HG03457 (cell line): ENCODE results near the gene SFI1.

Source experiments
- ATAC-seq: cut with Tn5 transposase; IDR thresholded peaks from one replicate; pipeline ENCODE4 v1.9.1; 2021; ENCODE audit warnings: moderate number of reproducible peaks; ENCODE audit not compliant: unreplicated experiment

Gene SFI1

DNA sequence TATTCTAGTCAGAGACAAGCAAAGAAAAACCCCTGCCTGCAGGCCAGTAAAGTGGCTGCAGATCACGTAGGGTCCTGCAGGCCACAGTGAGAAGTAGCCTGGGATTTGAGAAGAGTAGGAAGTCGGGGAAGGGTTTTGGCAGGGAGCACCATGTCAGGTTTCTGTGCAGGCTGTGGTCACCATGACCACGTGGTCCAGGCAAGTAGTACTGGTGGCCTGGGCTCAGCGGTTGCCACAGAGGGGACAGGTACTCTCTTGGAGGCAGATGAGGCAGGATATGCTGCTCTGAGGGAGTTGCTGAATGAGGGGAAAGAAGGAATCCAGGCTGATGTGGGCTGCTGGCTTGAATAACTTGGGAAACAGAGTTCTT lies 119.1 kb downstream of the SFI1 start:
- no peak for ATAC-seq

DNA sequence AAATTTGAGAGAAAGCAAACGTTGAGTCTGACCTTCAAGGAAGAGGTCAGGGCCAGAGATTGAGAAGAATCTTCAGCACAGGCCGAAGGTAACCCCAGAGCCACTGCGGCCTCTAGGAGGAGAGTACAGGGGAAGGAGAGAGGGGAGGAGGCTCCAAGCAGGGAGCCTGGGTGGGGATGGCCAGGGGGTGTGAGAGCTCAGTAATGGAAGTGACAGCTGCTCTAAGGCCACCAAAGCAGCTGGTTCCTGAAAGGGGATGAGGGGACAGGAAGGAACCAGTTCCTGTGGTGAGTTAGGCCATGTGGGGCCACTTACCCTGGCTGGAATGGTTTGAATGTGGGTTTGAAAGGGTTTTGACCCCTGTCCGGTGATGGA lies 119.6 kb downstream of the SFI1 start:
- ATAC-seq = no peak

DNA sequence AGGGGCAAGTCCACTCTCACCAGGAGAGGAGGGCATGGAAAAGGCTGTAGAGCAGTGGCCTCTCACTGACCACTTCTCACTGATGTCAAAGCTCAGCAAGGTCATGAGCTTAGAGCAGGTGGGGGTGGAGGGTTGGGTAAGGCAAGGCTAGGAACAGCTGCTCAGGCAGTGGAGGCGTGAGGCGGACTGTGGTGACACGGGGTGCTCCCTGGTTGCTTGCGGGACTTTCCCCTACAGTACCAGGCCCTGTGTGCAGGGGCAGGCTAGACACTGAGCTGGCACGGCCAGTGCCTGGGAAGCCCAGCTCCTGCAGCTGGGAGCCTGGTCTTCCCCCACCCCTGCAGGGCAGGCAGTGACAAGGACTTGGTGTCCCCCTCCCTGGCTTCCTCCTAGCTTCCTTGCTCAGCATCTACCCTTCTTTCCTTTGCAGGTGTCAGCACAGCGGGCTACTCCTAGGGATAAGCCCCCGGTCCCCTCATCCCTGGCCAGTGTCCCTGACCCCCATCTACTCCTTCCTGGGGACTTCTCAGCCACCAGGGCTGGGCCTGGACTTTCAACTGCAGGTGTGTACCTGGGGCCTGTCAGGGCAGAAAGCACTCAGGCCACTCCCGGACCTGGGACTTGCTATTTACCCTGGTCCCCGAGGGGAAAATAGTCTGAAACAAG lies 120.1 kb downstream of the SFI1 start:
- ATAC-seq = no peak

DNA sequence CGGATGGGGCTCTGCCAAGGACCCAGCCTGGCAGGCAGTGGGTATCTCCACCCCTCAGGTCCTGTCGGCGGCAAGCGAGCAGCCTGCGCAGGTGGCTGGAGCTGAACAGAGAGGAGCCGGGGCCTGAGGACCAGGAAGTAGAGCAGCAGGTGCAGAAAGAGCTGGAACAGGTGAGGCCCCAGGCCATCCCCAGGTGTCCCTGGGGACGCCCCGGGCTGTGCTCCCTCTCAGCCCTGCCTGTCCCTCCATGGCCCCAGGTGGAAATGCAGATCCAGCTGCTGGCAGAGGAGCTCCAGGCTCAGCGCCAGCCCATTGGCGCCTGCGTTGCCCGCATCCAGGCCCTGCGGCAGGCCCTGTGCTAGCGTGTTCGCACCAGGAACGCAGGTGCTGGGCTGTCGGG lies 121.7 kb downstream of the SFI1 start:
- ATAC-seq = no peak

DNA sequence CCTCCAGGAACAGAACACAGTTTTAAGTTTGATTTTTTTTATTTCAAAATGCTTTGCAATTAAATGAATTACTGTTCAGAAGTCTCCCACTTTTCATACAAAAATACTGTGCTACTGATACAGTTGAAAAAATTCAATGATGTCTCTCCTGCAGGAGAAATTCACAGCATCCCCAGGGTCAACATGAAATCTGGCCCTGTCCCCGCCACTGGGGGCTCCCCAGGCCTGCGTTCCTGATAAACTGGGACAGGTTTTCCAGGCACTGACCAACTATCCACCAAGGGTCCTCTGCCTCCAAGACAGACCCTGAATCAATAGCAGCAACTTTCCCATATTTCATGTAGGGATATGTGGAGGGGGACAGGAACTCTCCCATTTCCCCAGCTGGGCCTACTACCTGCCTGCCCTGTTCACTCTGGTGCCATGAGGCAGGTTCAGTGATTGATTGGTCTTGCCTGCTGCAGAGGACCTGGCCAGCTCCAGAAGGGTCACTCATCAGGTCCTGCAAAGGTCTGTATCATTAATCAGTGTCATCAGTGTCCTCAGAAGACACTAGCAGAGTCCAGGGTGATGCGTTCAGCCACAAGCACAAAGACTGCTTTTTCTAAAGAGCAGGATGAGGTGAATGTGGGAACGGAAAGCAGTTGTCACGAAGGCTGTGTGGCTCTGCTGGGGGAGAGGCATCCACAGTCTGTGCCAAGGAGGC lies 122.3 kb downstream of the SFI1 start:
- ATAC-seq = no peak

DNA sequence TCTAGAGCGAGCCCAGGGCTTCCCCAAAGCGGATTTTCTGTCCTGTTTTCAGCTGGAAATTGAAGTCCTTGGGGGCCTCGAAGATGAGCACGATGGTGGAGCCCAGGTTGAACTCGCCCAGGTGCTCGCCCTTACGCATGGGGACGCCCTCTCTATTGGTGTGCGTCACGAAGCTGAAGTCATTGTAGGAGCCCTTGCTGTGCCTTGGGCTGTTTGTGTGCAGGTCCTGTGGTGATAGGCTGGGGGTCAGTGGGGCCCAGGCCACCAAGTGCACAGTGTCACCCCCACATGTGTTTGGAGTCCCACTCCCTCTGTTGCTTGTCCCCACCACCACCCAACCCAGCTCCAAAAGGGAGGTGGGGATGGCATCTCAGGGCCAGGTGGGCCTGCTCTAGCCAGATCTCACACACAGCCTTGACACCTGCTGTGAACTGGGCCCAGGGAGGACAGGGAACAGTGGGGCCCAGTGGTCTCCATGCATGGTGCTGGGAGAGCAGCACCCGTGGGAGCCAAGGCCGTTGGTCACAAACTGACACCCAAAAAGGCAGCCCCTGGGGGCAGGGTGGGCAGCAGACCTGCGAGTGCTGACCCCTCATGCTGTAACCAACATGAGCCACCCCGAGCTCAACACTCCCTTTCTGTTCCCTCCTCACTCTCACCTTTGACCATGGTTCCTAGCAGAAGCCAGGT lies 123.4 kb downstream of the SFI1 start:
- ATAC-seq = no peak

DNA sequence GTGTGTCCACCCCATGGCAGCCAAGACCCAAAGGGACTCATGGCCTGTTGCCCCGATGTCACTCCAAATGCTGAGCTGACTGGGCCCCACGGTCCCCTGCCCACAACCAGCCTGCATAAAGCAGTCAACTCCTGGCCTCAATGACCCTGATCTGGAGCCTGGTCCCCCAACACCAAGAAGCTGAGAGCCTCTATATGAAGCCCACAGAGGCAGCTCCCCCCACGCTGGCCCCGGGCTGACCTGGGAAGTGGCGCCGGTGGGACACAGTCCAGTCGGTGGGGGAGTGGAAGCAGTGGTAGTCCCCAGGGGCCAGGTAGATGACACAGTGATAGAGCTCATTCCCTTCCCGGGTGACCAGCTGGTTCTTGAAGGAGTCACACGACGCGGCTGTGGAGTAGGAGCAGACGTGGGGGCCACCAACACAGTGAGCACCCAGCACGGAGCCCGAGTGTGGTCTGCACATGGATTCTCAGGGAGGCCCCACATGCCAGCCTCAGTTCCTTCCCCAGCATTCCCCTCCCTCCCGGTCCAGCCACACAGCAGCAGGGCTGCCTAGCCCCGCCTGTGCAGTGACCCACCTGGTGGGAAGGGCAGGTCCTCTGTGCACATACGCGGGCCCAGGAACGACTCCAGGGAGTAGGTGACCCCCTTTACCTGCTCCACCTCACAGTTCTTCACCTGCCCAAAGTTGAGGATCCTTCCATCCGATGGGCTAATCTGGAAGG lies 124.6 kb downstream of the SFI1 start:
- ATAC-seq = no peak

DNA sequence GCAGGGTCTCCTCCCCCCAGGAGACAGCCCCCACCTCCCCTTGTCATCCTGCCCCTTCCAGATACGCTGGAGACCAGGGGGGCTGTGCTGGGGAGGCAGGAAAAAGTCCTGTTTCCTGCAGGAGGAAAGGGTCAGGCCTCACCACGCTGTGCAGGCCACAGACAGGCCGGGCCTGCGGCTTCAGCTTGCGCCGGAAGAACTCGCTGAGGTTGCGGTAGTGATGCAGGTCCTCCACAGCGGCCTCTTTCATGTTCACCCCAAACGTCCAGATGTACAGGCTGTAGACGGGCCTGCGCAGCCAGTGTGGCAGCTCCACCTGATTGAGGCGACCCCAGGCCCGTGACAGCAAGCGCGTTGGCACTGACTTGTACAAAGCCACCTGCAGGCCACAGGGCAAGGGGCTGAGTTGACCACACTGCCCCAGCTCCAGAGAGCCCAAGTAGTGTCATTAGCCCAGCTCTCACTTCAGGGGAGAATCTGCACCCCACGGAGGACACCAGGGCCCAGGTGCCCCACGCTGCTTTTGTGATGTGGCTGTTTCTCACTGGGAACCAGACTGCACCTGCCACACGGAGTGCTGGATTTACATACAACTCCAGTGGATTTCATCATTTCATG lies 125.3 kb downstream of the SFI1 start:
- no peak for ATAC-seq

DNA sequence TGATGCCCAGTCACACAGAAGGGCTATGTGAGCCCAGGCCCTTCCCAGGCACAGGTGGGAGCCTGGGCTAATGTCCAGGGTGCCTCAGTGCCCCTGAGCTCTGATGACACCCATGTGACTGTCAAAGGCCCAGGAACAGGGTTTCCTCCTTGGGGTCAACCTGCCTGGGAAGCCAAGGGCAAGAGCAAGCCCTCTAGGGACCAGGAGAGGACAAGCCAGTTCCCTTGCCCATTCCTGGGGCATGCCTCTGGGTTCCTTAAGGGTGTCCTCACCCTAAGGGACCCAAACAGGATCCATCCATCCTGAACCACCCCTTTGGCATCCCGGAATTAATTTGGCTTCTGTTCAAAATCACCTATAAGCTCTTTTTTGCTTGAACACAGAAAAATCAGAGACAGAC lies 126.6 kb downstream of the SFI1 start:
- ATAC-seq = no peak

DNA sequence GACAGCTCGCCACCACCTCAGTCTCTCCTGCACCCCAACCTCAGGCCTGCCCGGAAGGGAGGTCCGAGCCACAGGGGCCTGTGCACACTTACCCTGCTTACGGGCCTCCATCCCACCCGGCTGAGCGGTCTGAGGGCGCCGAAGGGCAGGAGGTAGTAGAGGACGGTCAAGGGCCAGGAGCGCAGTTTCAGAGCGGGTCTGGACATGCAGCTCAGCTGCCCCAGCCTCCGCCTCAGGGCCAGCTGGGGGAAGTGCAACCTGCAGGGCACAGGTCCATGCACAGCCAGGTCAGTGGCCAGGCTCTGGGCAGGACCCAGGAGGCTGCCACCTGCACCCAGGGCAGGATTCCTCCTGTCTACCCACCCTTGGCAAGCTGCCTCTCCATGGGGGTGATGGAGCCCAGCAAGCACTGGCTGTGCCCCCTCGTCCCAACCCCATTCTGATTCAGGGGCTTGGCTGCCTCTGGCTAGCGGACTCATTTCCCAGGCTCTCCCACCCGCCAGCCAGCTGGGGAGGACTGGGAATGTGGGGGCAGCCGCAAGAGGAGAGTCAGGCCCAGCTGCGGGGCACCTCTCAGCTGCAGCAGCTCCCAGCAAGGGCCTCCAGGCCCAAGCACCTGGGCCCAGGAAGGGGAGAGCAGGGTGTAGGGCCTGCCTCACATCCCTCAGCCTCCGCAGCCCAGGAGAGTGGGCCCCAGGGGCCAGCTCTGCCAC lies 127.4 kb downstream of the SFI1 start:
- ATAC-seq = no peak

DNA sequence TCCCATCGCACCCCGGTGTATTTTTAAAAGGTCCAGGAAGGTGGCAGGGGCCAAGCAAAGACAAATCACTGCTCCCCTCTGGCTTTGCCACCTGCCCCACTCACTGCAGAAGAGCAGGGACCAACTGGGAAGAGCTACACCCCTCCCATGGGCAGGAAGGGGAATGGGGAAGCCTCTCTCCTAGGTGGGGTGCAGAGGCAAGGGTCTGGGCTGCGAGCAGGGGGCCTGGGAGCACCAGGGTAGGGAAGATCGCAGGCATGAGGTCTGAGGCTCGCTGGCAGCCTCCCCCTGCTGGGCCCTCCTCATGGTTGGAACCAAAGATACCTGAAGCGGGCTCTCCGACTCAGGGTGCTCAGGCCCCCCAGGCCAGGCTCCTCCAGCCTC lies 128.9 kb downstream of the SFI1 start:
- ATAC-seq = no peak

DNA sequence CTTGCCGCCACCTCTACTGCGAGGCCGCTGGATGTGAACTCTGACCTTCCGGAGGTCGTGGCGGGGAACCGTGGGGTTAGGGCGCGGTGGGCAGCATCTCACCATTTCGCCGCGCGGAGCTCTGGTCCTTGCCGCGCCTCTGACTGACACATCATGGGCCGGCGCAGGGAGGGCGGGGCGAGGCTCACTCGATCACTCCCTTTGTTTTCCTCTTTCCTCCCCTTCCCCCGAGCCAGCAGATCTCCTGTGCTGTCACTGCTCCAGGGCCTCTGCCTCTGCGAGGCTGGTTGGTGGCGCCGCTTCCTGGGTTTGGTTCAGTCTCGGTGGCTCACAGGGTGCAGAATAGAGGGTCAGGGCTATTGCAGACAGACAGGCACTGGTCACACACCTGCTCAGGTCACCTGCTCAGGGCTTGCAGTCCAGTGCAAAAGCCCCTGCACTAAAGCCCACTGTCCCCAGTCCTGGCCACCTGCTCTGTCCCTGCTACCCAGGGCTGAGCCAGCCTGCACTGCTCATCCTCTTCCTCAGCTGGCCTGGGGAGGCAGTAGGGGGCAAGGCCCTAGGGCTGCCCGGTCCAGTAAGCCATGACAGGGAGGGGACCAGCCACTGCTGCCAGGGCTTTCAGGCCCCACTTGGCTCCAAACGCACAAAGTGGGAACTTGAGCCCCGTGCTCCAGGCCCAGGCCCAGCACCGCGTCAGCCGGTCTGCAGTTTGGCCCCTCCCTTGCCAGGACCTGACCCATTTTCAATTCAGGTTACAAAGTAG lies 129.5 kb downstream of the SFI1 start:
- no peak for ATAC-seq

DNA sequence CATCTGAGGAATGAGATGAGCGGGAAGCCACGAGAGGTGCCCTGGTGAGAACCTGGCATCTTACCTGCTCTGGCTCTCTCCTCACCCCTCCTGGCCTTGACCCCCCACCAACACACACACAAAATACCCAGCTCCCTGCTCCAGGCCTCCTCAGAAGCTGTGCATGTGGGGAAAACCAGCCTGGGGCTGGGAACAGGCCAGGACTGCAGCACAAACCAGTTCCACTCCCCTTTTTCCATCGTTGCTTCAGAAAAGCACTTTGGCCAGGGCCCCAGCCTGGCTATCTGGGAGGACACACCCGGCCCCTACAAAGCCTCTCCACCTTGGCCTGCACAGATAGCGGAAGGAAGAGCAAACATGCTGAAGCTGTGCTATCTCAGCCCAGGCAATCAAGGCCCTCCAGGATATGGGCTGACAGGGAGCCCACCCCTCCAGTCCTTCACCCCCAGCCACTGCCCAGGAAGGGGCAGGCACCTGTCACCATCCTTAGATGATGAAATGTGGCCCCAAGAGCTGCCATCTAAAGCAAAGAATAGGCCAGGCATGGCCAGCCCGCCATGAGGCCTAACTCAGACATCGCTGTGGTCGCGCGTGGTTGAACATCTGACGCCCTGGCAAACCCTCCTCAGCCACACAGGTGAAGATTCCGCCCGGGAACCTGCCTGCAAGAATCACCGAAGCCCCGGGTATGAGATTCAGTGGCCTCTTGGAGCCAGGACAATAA lies 130.3 kb downstream of the SFI1 start:
- ATAC-seq = no peak

DNA sequence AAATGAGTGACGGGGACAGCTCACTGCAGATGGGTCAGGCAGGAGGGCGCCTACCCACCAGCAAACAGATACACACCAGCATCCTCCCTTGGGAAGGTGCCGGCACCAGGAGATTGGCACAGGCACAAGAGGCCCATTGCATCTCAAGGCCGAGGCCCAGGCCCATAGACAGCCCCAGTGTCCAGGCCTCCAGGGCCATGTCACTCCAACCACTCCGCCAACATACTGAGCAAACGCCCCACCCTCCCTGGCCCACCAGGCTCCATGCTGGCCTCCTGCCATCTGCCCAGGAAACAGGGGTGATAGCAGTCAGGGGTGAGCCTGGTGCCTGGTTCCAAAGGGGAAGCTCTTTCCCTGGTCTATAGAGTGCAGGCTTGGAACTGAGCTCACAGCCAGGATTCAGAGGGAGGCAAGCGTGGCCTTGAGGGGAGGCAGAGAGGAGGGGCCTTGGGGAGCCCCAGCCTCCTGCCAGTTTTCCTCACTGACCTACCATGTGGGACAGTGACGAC lies 130.9 kb downstream of the SFI1 start:
- ATAC-seq = no peak

DNA sequence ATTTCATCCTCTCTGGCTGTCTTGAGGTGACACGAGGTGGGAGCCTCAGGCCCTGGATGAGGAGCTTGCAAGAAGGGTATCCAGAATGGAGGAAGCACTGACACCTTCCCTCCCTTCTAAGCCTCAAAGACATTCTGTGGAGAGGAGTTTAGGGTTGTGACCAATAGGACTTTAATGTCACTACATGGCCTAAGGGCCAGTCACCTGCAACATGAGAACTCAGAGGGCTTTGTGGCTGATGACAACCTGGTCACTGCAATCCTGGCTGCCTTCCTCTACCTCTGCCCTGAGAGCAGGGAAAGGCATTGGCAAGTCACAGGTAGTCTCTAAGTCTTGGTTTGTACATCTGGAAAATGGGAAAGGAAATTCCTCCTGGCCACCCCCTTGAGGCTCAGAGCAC lies 132.0 kb downstream of the SFI1 start:
- ATAC-seq = no peak

DNA sequence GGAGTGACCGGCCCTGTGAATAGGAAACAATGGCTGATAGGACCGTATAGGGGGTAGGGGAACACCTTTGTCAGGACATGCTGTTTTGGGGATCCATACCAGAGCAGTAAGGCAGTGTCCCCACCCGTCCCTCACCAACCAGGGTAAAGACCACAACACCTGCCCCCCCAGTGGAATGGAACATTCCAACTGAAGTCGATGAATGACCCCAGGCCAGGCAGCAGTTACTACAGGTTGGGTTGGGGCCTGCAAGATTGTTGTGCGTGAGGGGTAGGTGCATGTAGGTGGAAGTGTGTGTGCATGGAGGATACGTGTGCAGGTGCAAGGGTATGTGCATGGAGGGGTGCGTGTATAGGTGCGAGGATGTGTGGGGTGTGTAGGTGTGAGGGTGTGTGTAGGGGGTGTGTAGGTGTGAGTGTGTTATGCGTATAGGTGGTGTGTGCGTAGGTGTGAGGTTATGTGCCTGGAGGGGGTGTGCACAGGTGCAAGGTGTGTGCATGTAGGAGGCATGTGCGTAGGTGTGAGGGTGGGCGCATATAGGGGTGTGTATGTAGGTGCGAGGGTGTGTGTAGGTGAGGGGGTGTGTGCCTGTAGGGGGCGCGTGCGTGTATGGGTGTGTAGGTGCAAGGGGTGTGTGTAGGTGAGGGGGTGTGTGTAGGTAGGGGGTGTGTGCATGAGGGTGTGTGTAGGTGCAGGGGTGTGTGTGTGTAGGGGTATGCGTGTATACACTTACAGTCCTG lies 132.8 kb downstream of the SFI1 start:
- ATAC-seq = no peak

DNA sequence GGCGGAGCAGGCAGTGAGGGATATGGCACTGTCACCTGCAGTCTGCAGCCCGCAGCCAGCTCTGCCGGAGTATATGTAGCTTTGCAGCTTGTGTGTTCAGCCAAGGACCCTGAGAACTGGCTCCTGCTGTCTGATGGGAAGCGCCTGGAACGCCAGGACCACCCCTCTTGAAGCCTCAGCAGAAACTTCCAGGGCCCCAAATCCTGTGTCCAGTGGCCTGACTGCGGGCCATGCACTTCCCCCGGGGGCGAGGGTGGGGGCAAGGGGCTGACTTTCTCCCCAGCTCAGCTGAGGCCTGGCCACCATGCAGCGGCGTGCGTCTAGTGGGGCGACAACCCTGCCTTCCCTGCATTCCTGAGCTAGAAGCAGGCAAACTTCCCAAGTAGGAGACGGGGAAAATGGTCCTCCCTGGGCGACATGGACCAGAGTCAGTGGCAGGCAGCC lies 133.4 kb downstream of the SFI1 start:
- ATAC-seq = no peak
